RWPE1 (cell line): ENCODE data around the gene STK17B.
"Not testable (repeated sequence)": the region's sequence is repeated elsewhere in the genome, so short reads cannot be mapped to it uniquely, and the experiment has no call there.

Experiments
- CTCF ChIA-PET: fragments of 350-600 bp; sonication (Branson Sonifier 250); formaldehyde crosslinking; extraction: SDS; loops from one replicate; lab custom pipeline; 2021; lab: Yijun Ruan, JAX
- POLR2A ChIA-PET: fragments of 400-600 bp; formaldehyde crosslinking; extraction: SDS; loops from one replicate; lab custom pipeline; 2020; ENCODE audit warnings: antibody characterized with exemption; ENCODE audit not compliant: low non-redundant PET; lab: Yijun Ruan, JAX
- DNase-seq: peaks from one replicate; pipeline ENCODE4 v3.0.0; 2012; ENCODE audit warnings: low spot score
- H3K27ac ChIP-seq: fragments of 450-650 bp; 2 replicates; pipeline ENCODE4 v1.5.1; 2017
- TF ChIP-seq, protein P1 (sequence below): fragments of 450-650 bp; conservative IDR thresholded peaks from 2 replicates; pipeline ENCODE4 v1.5.1; 2017; ENCODE audit warnings: low read depth, mild to moderate bottlenecking

Gene STK17B

GRCh38 chr2:196103626-196104025 is 67.8 kb downstream of the STK17B start:
- CTCF ChIA-PET = interaction anchor here (2.5 kb wide), 1 partner anchor 25 kb away, joined by 7 read pairs; no protein-coding TSS in a partner anchor
- TF ChIP-seq, protein P1, sequence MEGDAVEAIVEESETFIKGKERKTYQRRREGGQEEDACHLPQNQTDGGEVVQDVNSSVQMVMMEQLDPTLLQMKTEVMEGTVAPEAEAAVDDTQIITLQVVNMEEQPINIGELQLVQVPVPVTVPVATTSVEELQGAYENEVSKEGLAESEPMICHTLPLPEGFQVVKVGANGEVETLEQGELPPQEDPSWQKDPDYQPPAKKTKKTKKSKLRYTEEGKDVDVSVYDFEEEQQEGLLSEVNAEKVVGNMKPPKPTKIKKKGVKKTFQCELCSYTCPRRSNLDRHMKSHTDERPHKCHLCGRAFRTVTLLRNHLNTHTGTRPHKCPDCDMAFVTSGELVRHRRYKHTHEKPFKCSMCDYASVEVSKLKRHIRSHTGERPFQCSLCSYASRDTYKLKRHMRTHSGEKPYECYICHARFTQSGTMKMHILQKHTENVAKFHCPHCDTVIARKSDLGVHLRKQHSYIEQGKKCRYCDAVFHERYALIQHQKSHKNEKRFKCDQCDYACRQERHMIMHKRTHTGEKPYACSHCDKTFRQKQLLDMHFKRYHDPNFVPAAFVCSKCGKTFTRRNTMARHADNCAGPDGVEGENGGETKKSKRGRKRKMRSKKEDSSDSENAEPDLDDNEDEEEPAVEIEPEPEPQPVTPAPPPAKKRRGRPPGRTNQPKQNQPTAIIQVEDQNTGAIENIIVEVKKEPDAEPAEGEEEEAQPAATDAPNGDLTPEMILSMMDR = no peak
- H3K27ac ChIP-seq = no peak overlapping the region
- POLR2A ChIA-PET = interaction anchor here (0.5 kb wide), 1 partner anchor 279 kb away, joined by 3 read pairs; no protein-coding TSS in a partner anchor
- no peak for DNase-seq

- H3K27ac ChIP-seq = no peak overlapping the region
- TF ChIP-seq, protein P1 = no peak
- DNase-seq = no peak
- ChIA-PET CTCF (interaction anchor here (2.5 kb wide), 1 partner anchor 23 kb away, joined by 7 read pairs; no protein-coding TSS in a partner anchor), POLR2A (no interaction called here)
Observed at GRCh38 chr2:196101325-196101991, 69.9 kb downstream of the STK17B start.

- H3K27ac ChIP-seq = no peak overlapping the region
- TF ChIP-seq, protein P1 = no peak
- ChIA-PET POLR2A (no interaction called here), CTCF (no interaction called here)
- DNase-seq = no peak
Observed at GRCh38 chr2:196099916-196100315, 71.5 kb downstream of the STK17B start.

GRCh38 chr2:196097864-196098660 is 73.3 kb downstream of the STK17B start:
- DNase-seq = no peak
- no peak overlapping the region for H3K27ac ChIP-seq
- POLR2A ChIA-PET = no interaction called here
- CTCF ChIA-PET = interaction anchor here (0.6 to 1.6 kb wide), 2 partner anchors 49 to 356 kb away, joined by 3 to 4 read pairs; no protein-coding TSS in a partner anchor
- TF ChIP-seq, protein P1 = no peak

DNA sequence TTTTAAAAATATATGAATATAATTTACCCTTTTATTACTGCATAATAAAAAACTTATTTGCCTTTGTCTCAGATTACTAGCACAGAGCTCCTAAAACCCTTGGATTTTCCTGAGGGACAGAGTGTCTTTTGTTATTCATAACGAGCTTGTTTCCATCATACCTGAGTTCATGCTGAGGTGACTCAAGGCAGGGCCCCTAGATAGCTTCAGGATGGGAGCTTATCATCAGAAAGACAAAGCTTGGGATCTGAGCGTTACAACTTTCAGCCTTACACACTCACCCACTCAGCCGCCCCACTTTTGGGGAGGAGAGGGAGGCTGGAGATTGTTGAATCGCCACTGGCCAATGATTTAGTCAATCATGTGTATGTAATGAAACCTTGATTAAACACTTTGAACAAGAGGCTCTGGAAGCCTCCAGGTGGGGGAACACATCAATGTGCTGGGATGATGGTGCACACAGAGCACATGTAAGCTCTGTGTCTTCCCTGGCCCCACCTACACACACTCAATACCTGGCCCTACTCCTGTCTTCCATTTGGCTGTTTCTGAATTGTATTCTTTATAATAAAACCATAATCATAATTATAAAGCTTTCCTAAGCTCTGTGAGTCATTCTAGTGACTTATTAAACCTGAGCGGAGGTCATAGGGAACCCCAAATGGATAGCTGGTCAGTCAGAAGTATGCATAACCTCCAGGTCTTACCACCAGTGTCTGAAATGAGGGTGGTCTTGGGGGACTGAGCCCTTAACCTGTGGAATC is 74.2 kb downstream of the STK17B start:
- ChIA-PET CTCF (interaction anchor here (0.5 to 1.6 kb wide), 4 partner anchors 49 to 605 kb away, joined by 3 to 4 read pairs (median 3); no protein-coding TSS in a partner anchor), POLR2A (no interaction called here)
- DNase-seq = no peak
- no peak overlapping the region for H3K27ac ChIP-seq
- TF ChIP-seq, protein P1 = no peak

DNA sequence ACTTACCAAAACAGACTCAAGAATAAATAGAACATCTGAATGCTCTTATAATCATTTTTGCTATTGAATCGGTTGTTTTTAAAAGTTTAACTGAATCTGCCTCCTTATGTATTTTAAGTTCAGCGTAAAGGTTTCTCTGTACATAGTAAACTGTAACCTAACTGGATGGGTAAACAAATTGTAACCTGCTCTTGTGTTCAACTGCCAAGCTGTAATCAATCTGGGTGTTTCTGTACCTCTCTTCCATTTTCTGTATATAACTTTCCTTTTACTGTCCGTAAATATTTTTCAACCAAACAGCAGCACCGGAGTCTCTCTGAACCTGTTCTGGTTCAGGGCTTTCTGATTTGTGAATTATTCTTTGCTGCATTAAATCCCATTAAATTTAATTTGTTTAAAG is 75.1 kb downstream of the STK17B start:
- POLR2A ChIA-PET = no interaction called here
- H3K27ac ChIP-seq = no peak overlapping the region
- TF ChIP-seq, protein P1 = no peak
- CTCF ChIA-PET = no interaction called here
- no peak for DNase-seq

DNA sequence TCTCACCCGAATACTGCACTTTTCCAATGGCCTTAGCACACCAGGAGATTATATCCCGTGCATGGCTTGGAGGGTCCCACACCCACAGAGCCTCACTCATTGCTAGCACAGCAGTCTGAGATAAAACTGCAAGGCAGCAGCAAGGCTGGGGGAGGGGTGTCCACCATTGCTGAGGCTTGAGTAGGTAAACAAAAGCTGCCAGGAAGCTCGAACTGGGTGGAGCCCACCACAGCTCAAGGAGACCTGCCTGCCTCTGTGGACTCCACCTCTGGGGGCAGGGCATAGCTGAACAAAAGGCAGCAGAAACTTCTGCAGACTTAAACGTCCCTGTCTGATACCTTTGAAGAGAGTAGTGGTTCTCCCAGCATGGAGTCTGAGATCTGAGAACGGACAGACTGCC is 81.9 kb downstream of the STK17B start:
- H3K27ac ChIP-seq, POLR2A ChIA-PET, CTCF ChIA-PET, DNase-seq: not testable (repeated sequence)
